Skin epidermis (tissue), 12 donors: ENCODE measurements around the gene R3HDML.
A peak's percentile ranks its signal among the peaks of the same experiment; 100 is the strongest.
"Not testable (repeated sequence)": the region's sequence is repeated elsewhere in the genome, so short reads cannot be mapped to it uniquely, and the experiment has no call there.

Experiments
- H3K27ac ChIP-seq, 21 experiments: fragments of 200-600 bp; sonication (generic) in 11 of 21; one replicate each; pipeline ENCODE4 v1.5.0; 2020; ENCODE audit warnings: mild to moderate bottlenecking in 3 of 21, inconsistent platforms in 2 of 21, moderate library complexity in 2 of 21
- H3K4me3 ChIP-seq, 7 experiments: fragments of 200-600 bp; sonication (generic) in 2 of 7; one replicate each; pipeline ENCODE4 v1.5.0; 2020; ENCODE audit warnings: inconsistent platforms in 2 of 7, mild to moderate bottlenecking in 2 of 7, moderate library complexity in 1 of 7

Gene R3HDML

GRCh38 chr20:44326391-44327159 is 10.3 kb upstream of the R3HDML start:
- H3K27ac ChIP-seq: peak overlapping the region in 3 of 21 experiments; percentile 12 to 44 (median 14)
- peak overlapping the region in 6 of 7 experiments; percentile 17 to 38 (median 22) for H3K4me3 ChIP-seq

GRCh38 chr20:44327748-44328147 is 9.1 kb upstream of the R3HDML start:
- H3K27ac ChIP-seq, H3K4me3 ChIP-seq: not testable (repeated sequence)

- no peak overlapping the region for H3K27ac ChIP-seq
- H3K4me3 ChIP-seq: no peak overlapping the region
Observed at GRCh38 chr20:44328428-44328827, 8.4 kb upstream of the R3HDML start.

GRCh38 chr20:44331201-44331600 is 5.6 kb upstream of the R3HDML start:
- H3K27ac ChIP-seq: no peak overlapping the region
- no peak overlapping the region for H3K4me3 ChIP-seq

DNA sequence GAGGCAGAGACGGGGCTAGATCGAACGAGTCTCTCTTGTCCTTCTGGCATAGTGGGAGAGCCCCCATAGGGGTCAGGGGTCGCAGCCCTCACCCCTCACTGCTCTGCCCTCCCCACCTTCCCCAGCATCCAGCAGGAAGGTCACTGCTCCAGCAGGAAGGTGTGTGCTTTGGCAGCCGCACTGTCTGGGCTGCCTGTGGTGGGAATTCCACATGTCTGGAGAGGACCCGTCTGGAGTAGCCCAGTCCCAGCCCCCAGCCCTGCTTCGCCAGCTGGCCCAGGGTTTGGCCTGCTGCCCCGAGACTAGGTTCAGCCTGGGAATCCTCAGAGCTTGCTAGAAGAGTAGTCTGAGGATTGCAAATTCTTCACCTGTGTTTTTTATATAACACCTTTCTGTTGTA is 2.5 kb upstream of the R3HDML start:
- Histone ChIP-seq H3K27ac (no peak overlapping the region), H3K4me3 (no peak overlapping the region)

DNA sequence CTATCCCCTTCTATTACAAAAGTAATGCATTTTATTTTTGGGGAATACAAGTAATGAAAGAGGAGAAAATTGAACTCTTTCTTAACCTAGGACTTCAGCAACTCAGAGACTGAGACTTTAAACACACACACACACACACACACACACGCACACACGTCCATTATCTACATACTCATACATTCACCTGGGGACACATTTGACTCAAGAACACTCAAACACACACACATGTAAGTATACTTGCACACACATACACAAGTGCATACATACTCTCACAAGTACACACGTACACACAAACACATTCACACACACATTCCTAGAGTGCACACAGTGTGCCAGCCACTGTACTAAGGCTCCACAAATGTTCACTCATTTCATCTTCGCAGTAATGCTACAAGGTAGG is 2.1 kb upstream of the R3HDML start:
- H3K27ac ChIP-seq: no peak overlapping the region
- H3K4me3 ChIP-seq: no peak overlapping the region

DNA sequence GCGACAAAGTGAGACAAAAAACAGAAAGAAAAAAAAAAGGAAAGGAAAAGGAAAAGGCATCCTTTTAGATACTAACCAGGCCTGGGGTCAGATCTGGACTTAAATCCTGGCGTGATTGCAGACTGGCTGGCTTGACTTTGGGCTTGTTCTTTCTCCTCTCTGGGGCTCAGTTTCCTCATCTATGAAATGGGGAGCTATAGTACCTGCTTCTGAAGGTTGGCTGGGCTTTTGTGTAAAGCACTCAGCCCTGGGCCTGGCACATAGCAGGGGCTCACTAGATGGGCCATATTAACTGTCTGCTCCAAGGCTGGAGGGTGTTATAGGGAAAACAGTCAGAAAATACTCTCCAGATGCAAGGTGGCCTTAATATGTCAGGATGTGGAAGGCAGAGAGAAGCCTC is 1.2 kb upstream of the R3HDML start:
- H3K27ac ChIP-seq: no peak overlapping the region

GRCh38 chr20:44336086-44336485 is 757 bp upstream of the R3HDML start:
- Histone ChIP-seq H3K4me3 (no peak overlapping the region), H3K27ac (no peak overlapping the region)

More for the DNA sequence above, 1.2 kb upstream of the R3HDML start:
- H3K4me3 ChIP-seq: no peak overlapping the region

GRCh38 chr20:44342248-44342647 is 5.4 kb downstream of the R3HDML start:
- Histone ChIP-seq H3K27ac (no peak overlapping the region), H3K4me3 (no peak overlapping the region)

DNA sequence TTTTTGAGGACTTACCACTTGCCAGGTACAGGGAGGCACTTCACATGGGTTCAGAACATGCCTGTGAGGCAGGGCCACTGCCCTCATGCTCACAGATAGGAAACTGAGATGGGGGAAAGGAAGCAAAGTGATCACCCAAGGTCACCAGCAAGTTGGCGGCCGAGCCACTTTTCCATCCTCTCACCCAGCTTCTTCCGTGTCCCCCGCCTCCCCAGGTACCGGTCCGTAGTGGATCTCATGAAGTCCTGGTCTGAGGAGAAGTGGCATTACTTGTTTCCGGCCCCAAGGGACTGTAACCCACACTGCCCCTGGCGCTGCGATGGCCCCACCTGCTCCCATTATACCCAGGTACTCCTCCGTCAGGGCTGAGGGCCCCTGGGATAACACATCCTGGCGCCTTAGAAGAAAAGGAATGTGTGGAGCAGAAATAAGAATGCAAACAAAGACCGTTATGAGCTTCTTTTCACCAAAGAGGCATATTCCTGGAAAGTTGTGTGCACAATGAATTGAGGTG is 6.4 kb downstream of the R3HDML start:
- Histone ChIP-seq H3K27ac (no peak overlapping the region), H3K4me3 (no peak overlapping the region)

DNA sequence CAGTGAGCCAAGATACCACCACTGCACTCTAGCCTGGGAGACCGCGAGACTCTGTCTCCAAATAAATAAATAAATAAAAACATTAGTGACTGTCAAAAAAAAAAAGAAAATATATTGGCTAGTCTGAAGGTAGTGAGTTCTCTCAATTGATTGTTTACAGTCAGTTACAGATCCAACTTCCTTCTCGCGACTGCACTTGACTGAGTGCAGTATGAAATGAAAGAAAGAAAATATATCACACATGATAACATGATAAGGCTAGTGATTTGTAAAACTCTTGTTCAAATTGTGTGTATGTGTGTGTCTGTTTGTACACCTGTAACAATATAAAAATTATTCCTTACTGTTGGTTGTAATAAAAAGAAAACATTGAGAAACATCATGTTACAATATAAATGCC is 7.9 kb downstream of the R3HDML start:
- H3K4me3 ChIP-seq: no peak overlapping the region
- no peak overlapping the region for H3K27ac ChIP-seq

- Histone ChIP-seq H3K27ac (no peak overlapping the region), H3K4me3 (no peak overlapping the region)
Observed at GRCh38 chr20:44345147-44345546, 8.3 kb downstream of the R3HDML start.

- not testable (repeated sequence) for H3K4me3 ChIP-seq, H3K27ac ChIP-seq
Observed at GRCh38 chr20:44345941-44346340, 9.1 kb downstream of the R3HDML start.

GRCh38 chr20:44348168-44348659 is 11.4 kb downstream of the R3HDML start:
- no peak overlapping the region for H3K27ac ChIP-seq
- H3K4me3 ChIP-seq: no peak overlapping the region

DNA sequence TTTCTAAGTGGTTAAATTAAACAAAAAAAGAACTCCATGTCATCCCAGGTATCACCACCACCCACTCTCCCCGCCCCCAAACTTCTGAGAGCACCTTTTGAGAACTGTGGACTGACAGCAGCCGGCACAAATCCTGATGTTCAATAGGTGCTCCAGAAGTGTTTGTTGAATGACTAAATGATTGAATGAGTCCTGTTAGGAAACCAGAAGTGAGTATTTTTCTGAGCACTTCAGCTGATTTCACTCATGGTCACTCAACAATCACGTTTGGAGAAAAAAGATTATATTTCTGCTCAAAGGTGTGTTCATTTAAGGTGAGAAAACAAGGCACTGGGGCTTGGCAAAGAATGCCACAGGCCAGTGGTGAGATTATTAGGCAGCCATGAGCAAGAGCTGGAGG is 12.5 kb downstream of the R3HDML start:
- no peak overlapping the region for H3K4me3 ChIP-seq
- H3K27ac ChIP-seq: no peak overlapping the region

DNA sequence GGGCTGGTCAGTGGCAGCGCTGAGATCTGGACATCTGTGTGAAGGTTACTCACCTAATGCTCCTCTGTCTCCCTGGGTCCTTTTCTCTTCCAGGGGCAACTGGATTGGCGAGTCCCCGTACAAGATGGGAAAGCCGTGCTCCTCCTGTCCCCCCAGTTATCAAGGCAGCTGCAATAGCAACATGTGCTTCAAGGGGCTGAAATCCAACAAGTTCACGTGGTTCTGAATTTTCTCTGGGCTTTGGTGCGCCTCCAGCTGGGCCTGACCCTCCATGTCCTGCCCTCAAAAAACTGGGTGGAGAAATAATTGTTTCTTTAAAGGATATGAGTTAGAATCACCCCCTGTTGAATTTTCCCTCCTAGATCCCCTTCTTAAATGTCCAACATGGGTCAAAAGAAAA is 13.7 kb downstream of the R3HDML start:
- no peak overlapping the region for H3K27ac ChIP-seq
- no peak overlapping the region for H3K4me3 ChIP-seq

DNA sequence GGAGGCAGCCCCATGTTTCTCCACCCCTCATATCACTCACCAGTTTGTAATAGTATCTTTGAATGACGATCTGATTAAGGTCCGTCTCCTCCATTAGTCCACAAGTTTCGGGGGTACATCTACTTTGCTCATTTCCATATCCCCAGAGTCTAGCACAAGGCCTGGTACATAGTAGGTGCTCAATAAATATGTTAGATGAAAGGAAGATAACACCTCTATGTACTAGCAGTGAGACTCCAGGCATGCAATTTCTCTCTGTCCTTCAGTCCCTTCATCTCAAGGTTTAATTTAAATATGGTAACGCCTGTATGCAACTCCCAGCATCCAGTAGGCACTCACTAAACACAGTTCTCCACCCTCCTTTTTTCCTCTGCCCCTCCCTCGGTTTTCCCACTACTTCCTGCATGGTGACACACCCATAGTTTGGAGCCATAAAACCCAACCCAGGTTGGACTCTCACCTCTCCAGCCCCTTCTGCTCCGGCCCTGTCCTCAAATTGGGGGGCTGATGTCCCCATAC is 18.2 kb downstream of the R3HDML start:
- no peak overlapping the region for H3K27ac ChIP-seq
- H3K4me3 ChIP-seq: no peak overlapping the region

- H3K27ac ChIP-seq: no peak within 1 kb of the TSS
- no peak within 1 kb of the TSS for H3K4me3 ChIP-seq
Observed at GRCh38 chr20:44355498-44356352, 18.9 kb downstream of the R3HDML start, which contains the start of gene HNF4A. Gene HNF4A, plus strand, starts transcription at chr20:44355699. Its CDS starts 106 bp downstream, at chr20:44355805.

- no peak overlapping the region for H3K4me3 ChIP-seq
- no peak overlapping the region for H3K27ac ChIP-seq
Observed at GRCh38 chr20:44356353-44356723, 19.5 kb downstream of the R3HDML start.

GRCh38 chr20:44357020-44357419 is 20.2 kb downstream of the R3HDML start:
- no peak overlapping the region for H3K27ac ChIP-seq
- no peak overlapping the region for H3K4me3 ChIP-seq
